Stimulated activated CD4-positive, alpha-beta T cell treated with anti-CD3 and anti-CD28 coated beads, Interleukin-1b, Interleukin-23, amount 100 ng/mL, for 1 hour (primary cell): Measurements from ENCODE around the gene STAB2.
"Not testable (repeated sequence)": the region's sequence is repeated elsewhere in the genome, so short reads cannot be mapped to it uniquely, and the experiment has no call there.

Experiments
- DNase-seq, 2 donors: peaks; one replicate each; pipeline ENCODE4 v3.0.0-alpha.2; 2020; ENCODE audit warnings: low read depth in 2 of 2

The STAB2 gene

GRCh38 chr12:103652808-103653207 is 65.7 kb downstream of the STAB2 start:
- no peak for DNase-seq

GRCh38 chr12:103653568-103654173 is 66.6 kb downstream of the STAB2 start:
- not testable (repeated sequence) for DNase-seq

- no peak for DNase-seq
Observed at GRCh38 chr12:103654816-103655215, 67.7 kb downstream of the STAB2 start.

GRCh38 chr12:103656291-103656690 is 69.2 kb downstream of the STAB2 start:
- no peak for DNase-seq

- DNase-seq, result no peak
Observed at GRCh38 chr12:103657331-103657730, 70.3 kb downstream of the STAB2 start.

- DNase-seq, result no peak
Observed at GRCh38 chr12:103664626-103665025, 77.6 kb downstream of the STAB2 start.

GRCh38 chr12:103665971-103666370 is 78.9 kb downstream of the STAB2 start:
- no peak for DNase-seq

- no peak for DNase-seq
Observed at GRCh38 chr12:103667125-103667524, 80.1 kb downstream of the STAB2 start.

GRCh38 chr12:103668520-103668919 is 81.4 kb downstream of the STAB2 start:
- no peak for DNase-seq

- no peak for DNase-seq
Observed at GRCh38 chr12:103671367-103671766, 84.3 kb downstream of the STAB2 start.

GRCh38 chr12:103672401-103673119 is 85.5 kb downstream of the STAB2 start:
- DNase-seq, result no peak

GRCh38 chr12:103673487-103673886 is 86.4 kb downstream of the STAB2 start:
- no peak for DNase-seq

- DNase-seq, result no peak
Observed at GRCh38 chr12:103673891-103674375, 86.9 kb downstream of the STAB2 start.

- DNase-seq, result no peak
Observed at GRCh38 chr12:103676893-103677292, 89.8 kb downstream of the STAB2 start.

GRCh38 chr12:103677341-103677740 is 90.3 kb downstream of the STAB2 start:
- no peak for DNase-seq

- no peak for DNase-seq
Observed at GRCh38 chr12:103677905-103678304, 90.8 kb downstream of the STAB2 start.

GRCh38 chr12:103679421-103680170 is 92.5 kb downstream of the STAB2 start:
- no peak for DNase-seq

GRCh38 chr12:103680591-103681141 is 93.6 kb downstream of the STAB2 start:
- no peak for DNase-seq

- DNase-seq, result no peak
Observed at GRCh38 chr12:103686026-103686425, 99.0 kb downstream of the STAB2 start.

GRCh38 chr12:103687253-103687652 is 100.2 kb downstream of the STAB2 start:
- no peak for DNase-seq

- no peak for DNase-seq
Observed at GRCh38 chr12:103688376-103689063, 101.4 kb downstream of the STAB2 start.

- no peak for DNase-seq
Observed at GRCh38 chr12:103690426-103690825, 103.4 kb downstream of the STAB2 start.
